K562 (cell line): ENCODE measurements around the gene UNC45A. TPM values are rescaled to one million over a fixed set of nuclear protein-coding genes. Genes with fewer than 3 reads are reported as not detected.
A peak's percentile ranks its signal among the peaks of the same experiment; 100 is the strongest.

Experiments
- ATF1 ChIP-seq, 2 experiments: fragments of 450-650 bp in 1 of 2; IDR thresholded peaks; 2 replicates each; pipeline ENCODE4 v1.6.1; 2016; ENCODE audit warnings: missing compliant biosample characterization in 1 of 2, missing genetic modification characterization in 1 of 2
- CBX2 ChIP-seq: fragments of 200-600 bp; sonication (generic); IDR thresholded peaks from one replicate; pipeline ENCODE4 v1.6.1; 2012; ENCODE audit warnings: mild to moderate bottlenecking, low read length, inconsistent platforms; ENCODE audit not compliant: insufficient read depth, poor library complexity, severe bottlenecking
- FIP1L1 ChIP-seq: fragments of 200-400 bp; formaldehyde crosslinking; IDR thresholded peaks from 2 replicates; pipeline ENCODE4 v1.6.1; 2018; ENCODE audit warnings: mild to moderate bottlenecking, low read depth, low read length; ENCODE audit not compliant: poor library complexity, severe bottlenecking
- FOXJ2 ChIP-seq: fragments of 200-800 bp; sonication (Bioruptor generic); IDR thresholded peaks from 2 replicates; pipeline ENCODE4 v1.6.1; 2016; ENCODE audit warnings: missing genetic modification characterization, missing compliant biosample characterization
- FOXM1 ChIP-seq, 2 experiments: fragments of 450-650 bp in 1 of 2; sonication (generic) in 1 of 2; formaldehyde crosslinking in 1 of 2; IDR thresholded peaks; 2 replicates each; pipeline versions ENCODE4 v1.6.1 to v1.9.0; 2017 to 2022; ENCODE audit warnings: low read depth in 2 of 2, mild to moderate bottlenecking in 2 of 2, missing genetic modification reagents in 1 of 2, moderate library complexity in 1 of 2
- HBP1 ChIP-seq: fragments of 450-650 bp; formaldehyde crosslinking; IDR thresholded peaks from 2 replicates; pipeline ENCODE4 v1.4.0; 2022; ENCODE audit warnings: missing genetic modification characterization
- KHSRP ChIP-seq: fragments of 450-650 bp; IDR thresholded peaks from 2 replicates; pipeline ENCODE4 v1.6.1; 2017
- KLF6 ChIP-seq: fragments of 250-450 bp; sonication (Bioruptor Pico); IDR thresholded peaks from 2 replicates; pipeline ENCODE4 v1.4.0; 2020; ENCODE audit warnings: mild to moderate bottlenecking, moderate library complexity, borderline replicate concordance
- LCOR ChIP-seq: sonication (generic); formaldehyde crosslinking; IDR thresholded peaks from 2 replicates; pipeline ENCODE4 v1.8.0; 2022; ENCODE audit warnings: mild to moderate bottlenecking, missing genetic modification reagents
- MEIS2 ChIP-seq: fragments of 450-650 bp; IDR thresholded peaks from 2 replicates; pipeline ENCODE4 v1.6.1; 2014; ENCODE audit warnings: mild to moderate bottlenecking; ENCODE audit not compliant: partially characterized antibody
- NFATC3 ChIP-seq: fragments of 450-650 bp; IDR thresholded peaks from 2 replicates; pipeline ENCODE4 v1.6.1; 2017; ENCODE audit warnings: mild to moderate bottlenecking
- NONO ChIP-seq, 2 experiments: fragments of 200-400 bp in 1 of 2; fragments of 450-650 bp in 1 of 2; formaldehyde crosslinking in 1 of 2; IDR thresholded peaks; 2 replicates each; pipeline ENCODE4 v1.6.1; 2017; ENCODE audit warnings: low read depth in 2 of 2, mild to moderate bottlenecking in 2 of 2, moderate library complexity in 2 of 2, low read length in 1 of 2
- RBM34 ChIP-seq: fragments of 200-400 bp; formaldehyde crosslinking; IDR thresholded peaks from 2 replicates; pipeline ENCODE4 v1.6.1; 2018; ENCODE audit warnings: low read length, borderline replicate concordance; ENCODE audit not compliant: insufficient read depth
- RFX5 ChIP-seq: IDR thresholded peaks from 2 replicates; pipeline ENCODE4 v1.6.1; 2011; ENCODE audit warnings: low read depth, mild to moderate bottlenecking, improper control_type of control experiment, low read length
- RHOXF2B ChIP-seq: fragments of 250-450 bp; sonication (Bioruptor Pico); conservative IDR thresholded peaks from 2 replicates; pipeline ENCODE4 v1.5.1; 2021
- RNF2 ChIP-seq: sonication (generic); IDR thresholded peaks from 2 replicates; pipeline ENCODE4 v1.6.1; 2016
- SPI1 ChIP-seq: IDR thresholded peaks from 2 replicates; pipeline ENCODE4 v1.6.1; 2011; ENCODE audit warnings: low read depth, low read length, control low read depth, borderline replicate concordance
- SUPT5H ChIP-seq: fragments of 450-650 bp; IDR thresholded peaks from 2 replicates; pipeline ENCODE4 v1.6.1; 2016
- TEAD1 ChIP-seq, 2 experiments: fragments of 450-650 bp in 1 of 2; sonication (generic) in 1 of 2; formaldehyde crosslinking; IDR thresholded peaks; 2 replicates each; pipeline versions ENCODE4 v1.4.0 to v1.8.0; 2020 to 2022; ENCODE audit warnings: mild to moderate bottlenecking in 2 of 2, missing genetic modification reagents in 1 of 2
- THRAP3 ChIP-seq: fragments of 450-650 bp; IDR thresholded peaks from 2 replicates; pipeline ENCODE4 v1.6.1; 2016; ENCODE audit warnings: mild to moderate bottlenecking, inconsistent platforms, borderline replicate concordance
- ZC3H11A ChIP-seq: IDR thresholded peaks from 2 replicates; pipeline ENCODE4 v1.6.1; 2012; ENCODE audit warnings: low read depth, low read length, improper control_type of control experiment
- ZNF146 ChIP-seq: IDR thresholded peaks from one replicate; pipeline ENCODE4 v1.6.1; 2018; ENCODE audit warnings: missing compliant biosample characterization; ENCODE audit not compliant: unreplicated experiment
- ZNF586 ChIP-seq: fragments of 450-650 bp; formaldehyde crosslinking; conservative IDR thresholded peaks from 2 replicates; pipeline ENCODE4 v1.4.0; 2020; ENCODE audit warnings: mild to moderate bottlenecking, moderate library complexity
- ZNF707 ChIP-seq: fragments of 250-450 bp; sonication (Bioruptor Pico); conservative IDR thresholded peaks from 2 replicates; pipeline ENCODE4 v1.8.0; 2022; ENCODE audit warnings: inconsistent platforms, mild to moderate bottlenecking, moderate library complexity
- ZNF740 ChIP-seq, 3 experiments: fragments of 200-800 bp in 1 of 3; sonication (Bioruptor generic) in 1 of 3; sonication (generic) in 1 of 3; formaldehyde crosslinking in 1 of 3; IDR thresholded peaks; 2 replicates each; pipeline versions ENCODE4 v1.6.1 to v1.8.0; 2016 to 2022; ENCODE audit warnings: mild to moderate bottlenecking in 2 of 3, missing compliant biosample characterization in 2 of 3, missing genetic modification characterization in 2 of 3, missing genetic modification reagents in 1 of 3
- ZSCAN29 ChIP-seq: fragments of 450-650 bp; IDR thresholded peaks from 2 replicates; pipeline ENCODE4 v1.6.1; 2017
- polyA plus RNA-seq, 8 experiments: library from polyadenylated mRNA; depleted of rRNA in 4 of 8; stranded (reverse) in 5 of 8; unstranded in 3 of 8; fragments of >200 nt; fragmentation: Nextera tagmentation in 2 of 8; fragmentation: Illumina TruSeq in 1 of 8; extraction: Ambion mirVana in 2 of 8; extraction: Trizol in 1 of 8; gene quantifications; 2 replicates each; pipeline versions ENCODE4 v1.2.1 to v1.2.3, GENCODE V29; 2011 to 2014; ENCODE audit warnings: inconsistent platforms in 1 of 8, missing spikeins in 1 of 8
- total RNA-seq, 7 experiments: library from RNA; depleted of rRNA in 6 of 7; stranded (reverse); fragments of >200 nt in 6 of 7; fragmentation: Illumina TruSeq in 2 of 7; extraction: Trizol in 2 of 7; gene quantifications; 2 replicates each; pipeline versions ENCODE4 v1.2.1 to v1.2.3, GENCODE V29; 2011 to 2021; ENCODE audit warnings: low replicate concordance in 1 of 7

Gene UNC45A
- total and polyA plus RNA-seq, 9 of the 15 experiments (the other 6 are each of a cell fraction or from before 2014, with no cell fraction given), result 22.4 to 79.3 (median 43.7) TPM

GRCh38 chr15:90994417-90995311, 59.6 kb downstream of the UNC45A start, which contains the start of gene PRC1 (continued):
- TF ChIP-seq CBX2 (no peak), KHSRP (peak; percentile 89), RHOXF2B (CRISPR knock-in tag) (0 out of 2 replicates have a peak, but pooled peaks have one; percentile 53), RBM34 (no peak), ZNF740 (CRISPR knock-in tag; IDR thresholded peaks at IDR 0.05) (peak; percentile 59; the same call in 1 of the 2 replicates), ZNF740 (tag; IDR thresholded peaks at IDR 0.05) (no peak), HBP1 (peak; percentile 50; the same call in 1 of the 2 replicates), LCOR (CRISPR knock-in tag) (peak; percentile 86), ZNF707 (CRISPR knock-in tag) (no peak), RFX5 (no peak), SUPT5H (peak; percentile 91), MEIS2 (peak; percentile 61), NONO (IDR thresholded peaks at IDR 0.05; ENCODE audit: low read depth in 2 of 2, low read length in 1 of 2) (peak; percentile 28 to 39; a peak in 1 of 4 replicates), ZSCAN29 (no peak), FIP1L1 (no peak), ZNF146 (CRISPR knock-in tag) (no peak), ZNF586 (CRISPR knock-in tag) (no peak), FOXJ2 (tag) (0 out of 2 replicates have a peak, but pooled peaks have one; percentile 36), THRAP3 (no peak), NFATC3 (no peak), FOXM1 (IDR thresholded peaks at IDR 0.05; ENCODE audit: low read depth) (peak; percentile 99), FOXM1 (CRISPR knock-in tag; IDR thresholded peaks at IDR 0.05; ENCODE audit: low read depth) (peak; percentile 99), ZC3H11A (no peak; the same call in 1 of the 2 replicates), ATF1 (CRISPR knock-in tag; IDR thresholded peaks at IDR 0.05) (peak; percentile 88), ATF1 (tag; IDR thresholded peaks at IDR 0.05) (peak; percentile 99), SPI1 (no peak), KLF6 (CRISPR knock-in tag) (peak; percentile 51; the same call in 1 of the 2 replicates), TEAD1 (CRISPR knock-in tag; IDR thresholded peaks at IDR 0.05) (peak in 1 of 2 experiments; percentile 85; a peak in 2 of 4 replicates), RNF2 (peak; percentile 43; the same call in 1 of the 2 replicates)
